ENCODE data around the gene IPO13. TPM values are rescaled to one million over a fixed set of nuclear protein-coding genes. Genes with fewer than 3 reads are reported as not detected.

IPO13 gene
- total RNA-seq, 4 donors from 2014 or later = 19.3 to 32.4 (median 20.5) TPM

DNA sequence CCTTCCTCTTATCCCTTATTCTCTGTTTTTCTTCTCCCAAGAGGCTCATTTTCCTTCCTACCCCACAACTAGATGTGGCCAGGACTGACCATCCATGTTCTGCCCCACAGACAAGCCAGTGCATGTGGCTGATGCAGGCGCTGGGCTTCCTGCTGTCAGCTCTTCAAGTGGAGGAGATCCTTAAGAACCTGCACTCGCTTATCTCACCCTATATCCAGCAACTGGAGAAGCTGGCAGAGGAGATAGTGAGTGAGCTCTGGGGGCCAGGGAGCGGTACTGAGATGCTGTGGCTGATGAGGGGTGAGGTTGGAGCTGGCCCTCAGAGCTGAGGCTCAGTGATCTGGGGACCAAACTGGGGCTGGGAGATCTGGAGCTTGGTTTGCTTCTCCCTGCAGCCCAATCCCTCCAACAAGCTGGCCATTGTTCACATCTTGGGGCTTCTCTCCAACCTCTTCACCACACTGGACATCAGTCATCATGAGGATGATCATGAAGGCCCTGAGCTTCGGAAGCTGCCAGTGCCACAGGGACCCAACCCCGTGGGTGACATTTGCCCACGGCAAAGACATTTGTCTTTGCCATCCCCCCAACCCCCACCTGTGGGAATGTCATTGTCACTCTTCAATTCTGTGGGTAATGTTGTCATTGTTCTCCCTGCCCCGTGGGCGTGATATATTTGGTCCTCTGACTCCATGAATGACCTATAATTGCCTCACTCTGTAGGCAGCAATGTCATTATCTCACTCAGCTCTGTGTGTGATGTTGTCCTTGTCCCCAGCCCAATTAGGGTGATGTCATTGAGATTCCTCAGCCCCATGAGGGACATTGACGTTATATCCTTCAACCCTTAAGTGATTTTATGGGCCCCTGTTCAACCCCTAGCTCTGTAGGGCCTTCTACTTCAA, 11.9 kb downstream of the IPO13 start:
- Histone ChIP-seq H3K4me1 (no peaks in the 10 kb centered on the region), H3K36me3 (peaks cover 15 to 87% (median 20%) of the 10 kb centered on the region in 3 donors), H3K4me3 (no peak overlapping the region), H3K27me3 (no peaks in the 10 kb centered on the region), H3K9me3 (no peaks in the 10 kb centered on the region), H3K27ac (no peak overlapping the region)
- TF ChIP-seq, protein P1, sequence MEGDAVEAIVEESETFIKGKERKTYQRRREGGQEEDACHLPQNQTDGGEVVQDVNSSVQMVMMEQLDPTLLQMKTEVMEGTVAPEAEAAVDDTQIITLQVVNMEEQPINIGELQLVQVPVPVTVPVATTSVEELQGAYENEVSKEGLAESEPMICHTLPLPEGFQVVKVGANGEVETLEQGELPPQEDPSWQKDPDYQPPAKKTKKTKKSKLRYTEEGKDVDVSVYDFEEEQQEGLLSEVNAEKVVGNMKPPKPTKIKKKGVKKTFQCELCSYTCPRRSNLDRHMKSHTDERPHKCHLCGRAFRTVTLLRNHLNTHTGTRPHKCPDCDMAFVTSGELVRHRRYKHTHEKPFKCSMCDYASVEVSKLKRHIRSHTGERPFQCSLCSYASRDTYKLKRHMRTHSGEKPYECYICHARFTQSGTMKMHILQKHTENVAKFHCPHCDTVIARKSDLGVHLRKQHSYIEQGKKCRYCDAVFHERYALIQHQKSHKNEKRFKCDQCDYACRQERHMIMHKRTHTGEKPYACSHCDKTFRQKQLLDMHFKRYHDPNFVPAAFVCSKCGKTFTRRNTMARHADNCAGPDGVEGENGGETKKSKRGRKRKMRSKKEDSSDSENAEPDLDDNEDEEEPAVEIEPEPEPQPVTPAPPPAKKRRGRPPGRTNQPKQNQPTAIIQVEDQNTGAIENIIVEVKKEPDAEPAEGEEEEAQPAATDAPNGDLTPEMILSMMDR (IDR thresholded peaks at IDR 0.05) = no peak
- no peak for TF ChIP-seq POLR2A (IDR thresholded peaks at IDR 0.05)
- intact Hi-C loops (cut with DNase I) = no loop called here
- no peak for DNase-seq
- 88 to 91% methylated on average over 7 to 9 of the region's 9 CpGs for WGBS, 2 donors

GRCh38 chr1:43960798-43961197, 14.0 kb downstream of the IPO13 start:
- Histone ChIP-seq H3K4me1 (no peaks in the 10 kb centered on the region), H3K27me3 (no peaks in the 10 kb centered on the region), H3K36me3 (peaks cover 18 to 96% (median 20%) of the 10 kb centered on the region in 3 donors), H3K4me3 (no peak overlapping the region), H3K9me3 (no peaks in the 10 kb centered on the region), H3K27ac (no peak overlapping the region)
- 85 to 96% methylated on average over 4 to 5 of the region's 8 CpGs for WGBS, 2 donors
- intact Hi-C loops (cut with DNase I) = no loop called here
- TF ChIP-seq POLR2A (IDR thresholded peaks at IDR 0.05) = no peak
- TF ChIP-seq, protein P1 (IDR thresholded peaks at IDR 0.05) = no peak
- DNase-seq = no peak

- no peaks in the 10 kb centered on the region for H3K4me1 ChIP-seq
- TF ChIP-seq, protein P1 (IDR thresholded peaks at IDR 0.05) = no peak
- no peak for TF ChIP-seq POLR2A (IDR thresholded peaks at IDR 0.05)
- no peak overlapping the region for H3K27ac ChIP-seq
- no peaks in the 10 kb centered on the region for H3K9me3 ChIP-seq
- 92 to 95% methylated on average over 2 to 3 of the region's 3 CpGs for WGBS, 2 donors
- no peak overlapping the region for H3K4me3 ChIP-seq
- intact Hi-C loops (cut with DNase I) = no loop called here
- no peaks in the 10 kb centered on the region for H3K27me3 ChIP-seq
- no peak for DNase-seq
- peaks cover 19 to 96% (median 23%) of the 10 kb centered on the region in 3 donors for H3K36me3 ChIP-seq
These were observed 14.9 kb downstream of the IPO13 start for GRCh38 chr1:43961692-43962091.

DNA sequence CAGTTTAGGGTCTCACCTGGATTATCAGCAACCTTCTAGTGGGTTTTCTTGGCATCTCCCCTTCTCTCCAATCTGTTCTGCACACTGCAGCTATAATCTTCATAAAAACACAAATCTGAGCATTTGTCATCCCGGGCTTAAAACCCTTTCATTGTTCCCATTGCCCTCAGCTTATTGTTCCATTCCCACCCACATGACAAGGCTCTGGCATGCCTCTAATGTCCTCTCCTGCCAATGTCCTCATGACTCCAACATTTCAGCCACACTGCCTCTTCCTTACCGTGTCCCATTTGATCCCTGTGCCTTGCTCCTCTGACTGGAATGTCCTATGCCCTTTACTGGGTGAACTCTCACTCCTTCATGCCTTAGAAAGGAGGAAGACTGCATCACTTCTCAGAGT, 15.6 kb downstream of the IPO13 start:
- intact Hi-C loops (cut with DNase I) = no loop called here
- WGBS, 2 donors = 81 to 82% methylated on average over 2 of the region's 2 CpGs
- no peaks in the 10 kb centered on the region for H3K27me3 ChIP-seq
- no peak overlapping the region for H3K27ac ChIP-seq
- H3K4me1 ChIP-seq = no peaks in the 10 kb centered on the region
- no peak overlapping the region for H3K4me3 ChIP-seq
- TF ChIP-seq POLR2A (IDR thresholded peaks at IDR 0.05) = no peak
- TF ChIP-seq, protein P1 (IDR thresholded peaks at IDR 0.05) = no peak
- H3K9me3 ChIP-seq = no peaks in the 10 kb centered on the region
- DNase-seq = no peak
- H3K36me3 ChIP-seq = peaks cover 12 to 96% (median 23%) of the 10 kb centered on the region in 3 donors

- 97 to 100% methylated on average over 3 of the region's 3 CpGs for WGBS, 2 donors
- Histone ChIP-seq H3K4me3 (no peak overlapping the region), H3K9me3 (no peaks in the 10 kb centered on the region), H3K27ac (no peak overlapping the region), H3K27me3 (no peaks in the 10 kb centered on the region), H3K4me1 (no peaks in the 10 kb centered on the region), H3K36me3 (peaks cover 6 to 96% (median 22%) of the 10 kb centered on the region in 3 donors)
- TF ChIP-seq, protein P1 (IDR thresholded peaks at IDR 0.05) = no peak
- no peak for TF ChIP-seq POLR2A (IDR thresholded peaks at IDR 0.05)
- intact Hi-C loops (cut with DNase I) = no loop called here
- DNase-seq = no peak
These were observed 16.3 kb downstream of the IPO13 start for GRCh38 chr1:43963006-43963405.

Measured in esophagus squamous epithelium (tissue), 5 donors.